GM04503 (cell line): ENCODE data around the gene METTL17.
A peak's percentile ranks its signal among the peaks of the same experiment; 100 is the strongest.
"Not testable (repeated sequence)": the region's sequence is repeated elsewhere in the genome, so short reads cannot be mapped to it uniquely, and the experiment has no call there.

ENCODE experiments used
- DNase-seq: peaks from one replicate; pipeline ENCODE4 v3.0.0-alpha.2; 2012; ENCODE audit warnings: low read depth

Gene METTL17

DNA sequence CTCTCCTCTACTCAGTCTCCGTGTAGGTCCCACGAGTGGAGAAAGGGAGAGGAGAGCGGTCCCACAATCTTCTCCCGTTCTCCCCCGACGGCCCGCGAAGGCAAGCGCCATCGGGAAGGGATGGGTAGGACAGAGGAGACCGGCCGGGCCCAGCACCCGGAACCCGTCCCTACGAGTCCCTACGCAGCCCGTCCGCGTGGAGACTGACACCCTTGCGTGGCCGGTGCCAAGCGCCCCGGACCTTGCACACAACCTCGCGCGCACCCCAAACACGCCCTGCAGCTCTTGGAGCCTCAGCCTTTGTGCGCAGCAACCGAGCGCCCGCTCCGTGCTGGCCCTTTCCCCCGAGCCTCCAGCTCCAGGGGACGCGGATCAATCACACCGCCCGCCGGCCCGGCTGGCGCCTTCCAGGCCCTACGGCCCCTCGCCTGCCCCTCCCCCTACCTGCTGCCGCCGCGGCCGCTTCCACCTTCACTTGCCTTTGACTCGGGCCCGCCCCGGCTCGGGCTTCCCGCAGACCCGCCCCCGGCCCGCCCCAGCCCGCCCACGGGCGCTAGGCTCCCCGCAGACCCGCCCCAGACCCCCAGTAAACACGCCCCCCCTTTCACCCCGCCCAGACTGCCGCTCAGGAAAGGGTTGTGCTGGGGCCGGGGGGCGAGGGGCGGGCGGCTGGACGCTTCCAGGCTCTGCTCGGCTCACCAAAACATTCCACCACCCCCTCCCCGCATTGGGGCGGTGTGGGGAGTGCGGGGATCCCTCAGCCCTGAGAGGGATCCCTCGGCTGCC lies 35.0 kb downstream of the METTL17 start, which contains the start of gene NDRG2:
NDRG2 (minus strand) TSS at position 477 of the 786 bp plus-strand sequence. CDS start 1,746 bp downstream, outside the sequence.
- DNase-seq: no peak

DNA sequence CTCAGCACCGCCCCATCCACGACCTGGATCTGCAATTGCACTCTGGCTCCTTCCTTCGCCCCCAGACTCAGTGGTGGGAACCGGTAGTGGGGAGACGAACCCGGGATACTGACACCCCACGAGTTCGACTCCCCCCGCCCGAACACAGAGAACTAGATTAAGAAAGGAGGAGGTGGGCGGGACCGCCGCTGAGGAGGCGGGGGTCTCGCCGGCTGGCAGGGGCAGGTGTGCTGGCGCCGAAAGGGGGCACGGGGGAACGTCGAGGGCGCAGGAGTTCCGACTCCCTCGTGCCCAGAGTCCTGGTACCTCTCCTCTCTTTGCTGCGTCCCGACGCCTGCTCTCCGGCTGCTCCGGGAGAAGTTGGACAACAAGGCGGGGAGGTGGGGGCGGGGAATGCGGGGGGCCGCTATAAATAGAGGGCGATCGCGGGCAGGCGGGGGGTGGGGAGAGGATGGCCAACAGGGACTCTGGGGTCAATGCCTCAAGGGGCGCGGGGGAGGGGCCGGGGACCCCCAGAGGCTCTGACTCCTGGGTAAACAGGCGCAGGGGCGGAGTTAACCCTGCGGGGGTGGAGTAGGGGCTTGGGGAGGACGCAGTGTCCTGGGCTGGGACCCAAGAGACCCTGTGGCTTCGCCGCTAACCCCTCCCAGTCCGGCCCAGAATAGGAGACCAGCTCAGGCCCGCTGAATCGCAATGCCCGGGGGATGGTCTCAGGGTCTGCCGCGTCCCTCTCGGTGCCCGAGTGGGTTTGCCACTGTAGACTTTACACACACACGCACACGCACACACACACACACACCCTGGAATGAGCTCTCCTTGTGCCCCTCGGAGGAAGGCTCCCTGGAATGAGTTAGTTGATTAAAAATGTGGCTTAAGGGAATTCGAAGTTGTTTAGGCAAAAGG lies 35.8 kb downstream of the METTL17 start:
- no peak for DNase-seq

DNA sequence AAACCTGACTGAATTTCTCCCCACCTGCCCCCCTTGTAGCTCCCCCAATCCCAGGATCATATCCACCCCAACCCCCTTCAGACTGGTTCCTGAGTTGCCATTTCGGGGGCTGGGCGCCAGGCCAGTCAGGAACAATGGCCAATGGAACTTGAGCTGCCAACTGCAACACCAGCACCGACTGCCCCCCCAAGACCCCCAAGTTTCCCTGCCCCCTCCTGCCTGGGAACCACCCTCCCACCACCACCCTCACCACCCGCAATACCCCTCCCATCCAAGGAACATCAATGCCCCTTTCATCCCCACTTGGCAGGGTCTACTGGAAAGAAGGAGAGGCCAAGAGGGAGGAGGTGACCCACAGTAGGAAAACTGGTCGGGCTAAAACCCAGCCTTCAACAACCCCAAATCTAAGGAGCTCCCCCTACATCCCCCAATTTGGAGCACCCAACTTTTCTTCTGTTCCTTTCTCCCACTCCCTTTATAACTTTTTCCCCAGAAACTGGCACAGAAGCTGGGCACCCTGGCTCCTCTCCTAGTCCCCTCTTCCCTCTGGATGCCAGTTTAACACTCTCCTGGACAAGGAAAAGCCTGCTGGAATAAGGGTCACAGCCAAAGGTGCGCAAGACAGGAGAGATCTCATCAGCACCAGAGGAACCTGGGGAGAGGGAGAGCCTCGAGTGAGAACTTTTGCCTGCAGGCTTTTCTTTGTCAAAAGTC lies 36.7 kb downstream of the METTL17 start:
- no peak for DNase-seq

DNA sequence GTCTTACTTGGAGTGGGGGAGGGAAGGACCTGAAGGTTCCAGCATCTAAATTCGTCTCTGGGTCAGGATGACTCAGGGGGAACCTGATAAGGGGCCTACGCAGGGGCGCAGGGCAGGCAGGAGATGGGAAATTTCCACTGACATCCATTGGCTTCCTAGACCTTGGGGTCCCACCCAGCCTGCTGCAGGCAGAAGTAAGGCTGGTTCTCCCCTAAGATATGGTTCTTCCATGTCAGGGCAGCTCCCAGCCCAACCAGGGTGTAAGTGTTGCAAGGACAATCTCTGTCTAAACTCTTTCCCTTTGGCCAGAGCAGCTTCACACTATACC lies 37.2 kb downstream of the METTL17 start:
- no peak for DNase-seq

DNA sequence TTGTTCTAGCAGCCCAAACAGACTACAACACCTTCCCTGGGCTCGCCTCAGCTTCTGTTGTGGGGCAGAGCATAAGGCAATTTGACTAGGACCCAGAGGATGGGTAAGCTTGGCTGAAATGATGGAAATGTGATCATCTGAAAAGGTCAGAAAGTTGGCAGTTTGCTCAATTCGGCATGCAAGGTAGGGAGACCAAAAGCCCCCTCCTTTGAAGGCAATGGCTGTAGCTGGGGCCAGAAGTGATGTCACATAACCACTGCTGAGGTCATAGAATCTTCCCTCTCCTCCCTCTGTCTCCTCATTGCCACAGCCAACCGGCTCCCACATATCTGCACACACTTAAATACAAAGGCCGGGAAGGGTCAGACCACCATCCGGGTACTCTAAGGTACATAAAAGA lies 40.1 kb downstream of the METTL17 start, which contains the start of gene TPPP2:
TPPP2 (plus strand) TSS at position 301 of the 400 bp plus-strand sequence. CDS start 365 bp downstream, outside the sequence.
- no peak for DNase-seq

DNA sequence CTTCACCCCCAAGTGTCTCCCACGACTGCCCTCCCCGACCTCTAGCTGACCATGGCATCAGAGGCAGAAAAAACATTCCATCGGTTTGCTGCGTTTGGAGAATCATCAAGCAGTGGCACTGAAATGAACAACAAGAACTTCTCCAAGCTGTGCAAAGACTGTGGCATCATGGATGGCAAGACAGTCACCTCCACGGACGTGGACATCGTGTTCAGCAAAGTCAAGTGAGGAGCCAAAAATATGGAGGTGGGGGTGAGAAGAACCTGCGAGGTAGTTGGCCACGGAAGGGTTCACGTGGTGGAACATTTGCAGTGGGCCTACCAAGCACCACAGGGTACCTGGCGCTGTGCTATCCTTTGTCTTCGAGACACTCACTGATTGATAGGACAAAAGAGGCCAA lies 40.8 kb downstream of the METTL17 start:
- no peak for DNase-seq

DNA sequence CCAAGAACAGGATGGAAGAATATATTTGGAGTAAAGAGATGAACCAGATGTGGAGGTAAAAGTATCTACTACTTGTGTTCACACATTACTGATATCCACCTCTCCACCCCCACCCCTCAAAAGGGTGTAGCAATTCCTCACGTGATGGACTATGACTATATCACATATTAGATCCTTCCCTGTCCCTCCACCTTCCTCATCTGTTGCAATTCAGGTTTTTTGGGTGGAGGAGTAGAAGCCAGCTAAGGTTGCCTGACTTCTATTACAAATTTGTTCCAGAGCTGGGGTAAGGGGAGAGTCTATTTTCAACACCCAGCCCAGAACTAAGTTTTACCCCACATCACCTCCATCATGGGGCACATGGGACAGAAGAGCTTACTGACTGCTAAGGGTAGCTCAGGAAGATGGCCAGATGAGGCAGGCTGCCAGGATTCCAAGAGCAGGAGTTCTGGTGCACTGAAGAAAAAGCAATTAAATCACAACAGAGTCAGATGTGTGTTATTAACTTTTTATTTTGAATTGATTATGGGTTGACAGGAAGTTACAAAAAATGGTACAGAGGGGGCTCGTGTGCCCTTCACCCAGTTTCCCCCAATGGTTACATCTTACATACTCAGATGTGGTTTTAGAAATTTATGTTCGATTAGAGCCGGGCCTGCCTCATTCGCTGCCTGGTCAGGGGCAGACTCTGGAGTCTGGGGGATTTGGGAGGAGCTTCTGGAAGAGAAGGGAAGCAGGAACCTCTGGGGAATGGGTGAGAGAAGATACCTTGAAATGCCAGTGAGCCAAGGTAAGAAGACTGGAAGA lies 42.7 kb downstream of the METTL17 start:
- DNase-seq: no peak

DNA sequence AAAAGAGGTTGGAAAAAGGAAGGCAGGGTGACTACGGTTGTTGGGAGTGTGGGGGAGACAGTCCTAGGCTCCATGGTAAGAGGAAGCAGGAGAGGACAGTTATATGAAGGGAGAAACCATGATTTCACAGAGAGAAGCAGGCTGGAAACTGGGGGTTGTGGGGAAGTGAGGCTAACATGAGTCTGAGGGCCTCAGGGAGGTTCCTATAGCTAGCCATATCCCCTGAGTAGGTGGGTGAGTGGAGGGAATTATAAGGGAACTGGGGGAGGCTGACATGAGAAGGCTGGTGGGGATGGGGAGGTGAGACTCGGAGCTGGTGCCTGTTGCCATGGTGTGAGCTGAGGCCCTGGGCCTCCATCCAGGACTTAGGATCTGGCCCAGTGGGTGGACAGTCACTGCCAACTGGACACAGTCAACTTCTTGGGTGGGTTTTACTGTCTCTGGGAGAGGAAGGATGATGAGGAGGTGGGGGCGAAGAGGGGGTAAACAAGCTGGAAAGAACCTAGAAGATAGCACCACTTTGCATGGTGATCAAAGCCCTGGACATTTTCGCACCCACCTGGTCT lies 43.4 kb downstream of the METTL17 start:
- DNase-seq: no peak

DNA sequence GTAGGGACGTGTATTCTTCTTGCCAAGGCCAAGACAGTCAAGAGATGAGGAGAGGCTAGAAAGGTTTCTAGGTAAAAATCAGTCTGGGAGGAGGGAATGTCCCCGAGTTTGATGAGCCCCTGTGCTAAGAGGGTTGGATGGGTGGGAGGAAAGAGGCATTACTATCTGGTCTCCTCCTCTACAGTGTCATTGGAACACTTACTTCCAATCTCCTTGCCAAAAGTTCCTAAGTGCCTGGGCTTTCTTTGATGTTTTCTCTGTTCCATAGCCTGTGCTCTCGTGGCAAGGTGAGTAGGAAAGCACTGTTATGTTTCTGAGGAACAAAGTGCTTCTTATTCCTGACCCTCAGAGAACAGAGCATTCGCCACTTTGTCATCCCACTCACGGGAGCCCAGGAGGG lies 44.9 kb downstream of the METTL17 start, which contains the start of gene RNASE13:
RNASE13 (minus strand) TSS at position 101 of the 400 bp plus-strand sequence. CDS start 519 bp downstream, outside the sequence.
- DNase-seq: no peak

DNA sequence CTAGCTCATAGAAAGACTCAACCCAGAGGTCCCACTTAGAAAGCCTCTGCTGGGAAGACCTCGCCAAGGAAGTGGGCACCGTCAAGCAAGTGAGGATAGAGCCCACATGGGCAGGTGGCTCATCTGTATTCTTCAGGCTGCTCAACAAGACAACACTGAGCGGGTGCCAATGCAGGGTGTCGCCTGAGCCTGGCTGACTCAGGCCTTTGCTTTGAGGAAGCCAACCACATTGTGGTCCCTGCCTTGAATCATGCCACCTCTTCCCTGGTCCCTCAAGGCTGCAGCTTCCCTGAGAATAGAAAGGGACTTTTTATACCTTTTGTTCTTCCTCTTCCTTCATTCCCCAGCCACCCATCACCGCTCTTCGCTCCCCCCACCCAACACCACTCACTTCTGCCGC lies 47.0 kb downstream of the METTL17 start:
- no peak for DNase-seq

DNA sequence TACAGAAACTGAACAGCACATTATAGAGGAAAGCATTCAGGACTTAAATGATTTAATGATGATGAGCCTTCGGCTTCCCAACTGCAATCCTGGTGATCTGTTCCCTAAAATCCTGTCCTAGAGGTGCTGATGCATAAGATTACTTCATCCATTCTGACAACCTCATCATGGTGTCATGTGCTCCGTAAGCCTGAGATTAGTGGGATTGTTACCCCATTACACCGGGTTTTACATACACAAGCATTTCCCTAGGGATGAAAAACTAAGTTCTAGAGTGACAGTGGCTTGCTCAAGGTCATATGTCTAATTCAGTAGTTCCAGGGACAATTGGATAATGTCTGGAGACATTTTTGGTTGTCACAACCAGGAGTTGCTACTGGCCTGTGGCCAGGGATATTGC lies 47.4 kb downstream of the METTL17 start:
- no peak for DNase-seq

DNA sequence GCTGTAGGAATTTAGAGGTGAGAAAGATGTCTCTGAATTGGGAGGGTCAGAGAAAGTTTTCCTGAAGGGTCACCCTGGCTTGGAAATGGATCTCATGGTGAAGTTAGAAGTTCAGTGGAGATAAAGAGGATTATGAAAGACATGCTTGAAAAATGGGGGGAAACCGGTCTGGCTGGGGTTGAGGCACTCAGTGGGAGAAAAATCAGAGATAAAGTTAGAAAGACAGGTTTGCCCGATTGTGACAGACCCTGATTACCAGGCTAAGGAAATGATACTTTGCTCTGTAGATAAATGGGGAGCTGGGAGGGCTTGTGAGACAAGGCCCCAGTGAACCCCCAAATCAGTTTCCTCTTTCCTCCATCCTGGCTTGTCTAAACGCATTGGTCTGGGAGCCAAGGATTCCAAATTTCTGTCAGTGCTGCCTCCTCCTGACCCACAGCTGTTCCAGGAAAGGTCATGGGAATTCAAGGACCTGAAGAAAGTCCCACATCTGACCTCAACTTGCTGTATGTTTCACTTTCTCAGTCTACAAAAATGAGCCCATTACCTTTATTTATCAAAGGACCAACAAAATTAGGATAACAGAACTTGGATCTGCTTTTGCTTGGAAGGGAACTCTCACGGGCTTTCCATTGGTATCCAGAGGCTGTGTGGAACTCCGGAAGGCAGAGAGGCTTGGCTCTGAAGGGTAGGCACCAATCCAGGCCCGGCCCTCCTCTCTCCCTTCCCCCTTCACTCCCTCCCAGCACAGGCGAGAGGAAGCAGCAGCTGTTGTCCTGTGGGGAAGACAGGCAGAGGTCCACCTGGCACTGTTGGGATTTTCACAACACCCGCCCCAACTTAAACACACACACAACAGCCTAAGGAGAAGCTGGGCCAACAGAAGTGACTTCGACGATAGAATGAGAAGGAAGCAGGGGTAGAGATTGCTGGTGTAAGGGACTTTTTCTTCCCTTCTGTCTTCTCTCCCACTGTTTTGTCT lies 49.0 kb downstream of the METTL17 start:
- DNase-seq: no peak

DNA sequence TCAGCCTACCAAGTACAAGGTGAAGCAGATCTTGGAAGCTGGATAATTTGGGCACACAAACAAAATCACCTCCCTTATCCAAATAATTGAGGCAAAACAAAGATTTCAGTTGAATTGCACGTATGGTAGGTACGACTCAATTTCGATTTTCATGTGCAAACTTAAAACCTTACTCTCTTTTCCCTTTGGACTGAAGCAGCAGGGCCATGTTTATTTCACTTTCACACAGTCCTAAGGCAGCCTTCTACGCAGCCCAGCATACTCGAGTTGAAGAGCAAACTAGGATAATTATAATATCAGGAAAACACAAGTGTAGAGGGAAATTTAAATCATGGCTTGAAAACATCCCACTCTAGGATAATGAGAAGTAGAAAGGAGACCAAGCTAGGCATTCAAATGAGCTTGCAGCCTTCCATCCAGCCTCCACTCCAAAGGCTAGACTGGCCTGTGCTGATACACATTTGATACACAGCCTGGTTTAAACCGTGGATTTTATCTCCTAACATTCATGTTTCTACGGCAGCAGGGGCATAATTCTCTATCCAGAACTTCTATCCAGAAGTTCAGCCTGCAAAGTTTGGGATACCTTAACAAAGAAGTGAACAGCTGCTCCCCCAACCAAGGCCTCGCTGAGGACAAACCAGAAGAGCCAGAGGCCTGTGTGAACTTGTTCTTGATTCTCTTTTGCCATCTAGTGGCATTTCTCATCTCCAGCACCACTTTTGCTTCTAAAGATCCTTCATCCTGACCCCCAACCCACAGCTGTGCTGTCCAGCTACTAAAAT lies 50.0 kb downstream of the METTL17 start:
- peak; percentile 23 for DNase-seq

DNA sequence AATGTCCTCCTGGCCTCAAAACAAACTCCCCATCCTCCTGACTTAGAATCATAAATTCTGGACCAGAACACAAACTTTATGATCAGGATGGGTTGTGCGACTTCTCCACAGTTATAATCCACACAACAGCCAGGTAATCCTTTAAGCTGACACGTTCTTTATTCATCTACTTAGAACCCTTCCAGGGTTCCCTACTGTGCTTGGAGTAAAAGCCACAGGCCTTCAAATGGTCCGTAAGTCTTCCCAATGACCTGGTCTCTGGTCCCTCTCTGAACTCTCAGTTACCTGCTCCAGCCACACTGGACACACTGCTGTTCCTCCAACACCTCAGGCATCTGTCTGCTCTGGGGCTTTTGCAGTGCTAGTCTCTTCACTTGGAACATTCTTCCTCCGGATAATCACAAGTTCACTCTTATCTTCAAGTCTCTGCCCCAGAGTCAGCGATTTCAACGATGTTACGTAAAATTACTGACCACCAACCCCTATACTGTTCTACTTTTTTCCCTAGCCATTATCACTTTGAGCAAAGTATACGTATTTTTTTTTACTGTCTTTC lies 50.7 kb downstream of the METTL17 start:
- DNase-seq: no peak

DNA sequence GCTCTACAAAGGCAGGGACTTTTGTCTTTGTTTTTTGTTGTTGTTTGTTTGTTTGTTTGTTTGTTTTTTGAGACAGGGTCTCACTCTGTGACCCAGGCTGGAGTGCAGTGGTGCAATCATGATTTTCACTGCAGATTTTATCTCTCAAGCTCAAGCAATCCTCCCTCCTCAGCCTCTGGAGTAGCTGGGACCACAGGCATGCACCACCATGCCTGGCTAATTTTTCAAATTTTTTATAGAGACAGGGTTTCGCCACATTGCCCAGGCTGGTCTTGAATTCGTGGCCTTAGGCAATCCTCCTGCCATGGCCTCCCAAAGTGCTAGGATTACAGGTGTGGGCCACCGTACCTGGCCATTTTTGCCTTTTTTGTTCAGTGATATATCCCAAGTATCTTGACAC lies 51.2 kb downstream of the METTL17 start:
- DNase-seq: not testable (repeated sequence)

DNA sequence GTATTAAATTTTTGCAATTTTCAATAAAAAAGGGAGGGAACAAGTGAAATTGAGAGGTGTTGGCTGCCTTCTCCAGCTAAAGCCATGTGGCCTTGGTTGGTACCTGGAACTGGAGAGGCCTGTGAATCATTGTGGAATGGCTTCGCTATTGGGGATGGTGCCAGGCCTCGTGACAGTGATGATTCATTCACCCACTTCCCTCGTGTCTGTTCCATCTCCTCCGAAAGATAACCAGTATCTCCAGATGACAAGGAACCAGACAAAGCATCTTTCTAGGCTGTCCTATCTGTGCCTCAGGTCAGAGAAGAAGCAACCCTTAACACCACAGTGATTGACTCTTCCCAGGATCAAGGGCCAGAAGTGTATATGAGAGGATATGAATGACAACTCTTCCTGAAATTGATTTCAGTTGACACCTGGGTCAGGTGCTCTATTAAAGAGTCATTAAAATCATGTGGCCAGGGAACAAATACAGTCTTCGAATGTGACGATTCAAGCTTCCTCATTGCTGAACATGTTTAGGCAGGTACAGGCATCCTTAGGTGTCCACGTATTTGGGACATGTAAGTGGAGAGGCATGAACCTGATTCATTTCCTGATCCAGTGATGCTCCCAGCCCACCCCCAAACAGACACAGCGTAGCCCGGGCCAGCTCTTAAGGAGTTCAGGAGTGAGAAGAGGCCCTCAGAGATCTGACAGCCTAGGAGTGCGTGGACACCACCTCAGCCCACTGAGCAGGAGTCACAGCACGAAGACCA lies 52.1 kb downstream of the METTL17 start, which contains the start of gene RNASE7:
RNASE7 (plus strand) TSS at position 687 of the 758 bp plus-strand sequence. CDS start 631 bp downstream, outside the sequence.
- no peak for DNase-seq

DNA sequence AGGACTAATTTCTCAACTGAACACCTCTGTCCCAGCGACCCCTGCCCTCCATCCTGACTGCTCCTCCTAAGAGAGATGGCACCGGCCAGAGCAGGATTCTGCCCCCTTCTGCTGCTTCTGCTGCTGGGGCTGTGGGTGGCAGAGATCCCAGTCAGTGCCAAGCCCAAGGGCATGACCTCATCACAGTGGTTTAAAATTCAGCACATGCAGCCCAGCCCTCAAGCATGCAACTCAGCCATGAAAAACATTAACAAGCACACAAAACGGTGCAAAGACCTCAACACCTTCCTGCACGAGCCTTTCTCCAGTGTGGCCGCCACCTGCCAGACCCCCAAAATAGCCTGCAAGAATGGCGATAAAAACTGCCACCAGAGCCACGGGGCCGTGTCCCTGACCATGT lies 53.1 kb downstream of the METTL17 start:
- no peak for DNase-seq
